Effector memory CD8-positive, alpha-beta T cell (primary cell): Measurements from ENCODE around the gene APLF.

Experiments used
- ATAC-seq: fragments of 150-1000 bp; cut with Tn5 transposase; replicated peaks from 2 replicates; pipeline ENCODE4 v1.10.0; 2021; ENCODE audit warnings: mild to moderate bottlenecking, moderate library complexity
- DNase-seq, 3 experiments: peaks; one replicate each; pipeline ENCODE4 v3.0.0; 2021
- H3K27ac Mint-ChIP-seq, 2 donors: one replicate each; pipeline ENCODE4 v1.8.0; 2022; ENCODE audit warnings: mild to moderate bottlenecking in 2 of 2, mixed read lengths in 2 of 2, moderate library complexity in 2 of 2
- H3K27me3 Mint-ChIP-seq, 2 donors: one replicate each; pipeline ENCODE4 v1.8.0; 2022; ENCODE audit warnings: mixed read lengths in 2 of 2
- H3K36me3 Mint-ChIP-seq: one replicate; pipeline ENCODE4 v1.8.0; 2022; ENCODE audit warnings: mild to moderate bottlenecking, moderate library complexity, mixed read lengths; ENCODE audit not compliant: insufficient read depth
- H3K4me1 Mint-ChIP-seq, 2 donors: one replicate each; pipeline ENCODE4 v1.8.0; 2022; ENCODE audit warnings: low read depth in 2 of 2, mixed read lengths in 2 of 2
- H3K4me3 Mint-ChIP-seq, 2 donors: one replicate each; pipeline ENCODE4 v1.8.0; 2022; ENCODE audit warnings: mild to moderate bottlenecking in 2 of 2, mixed read lengths in 2 of 2, moderate library complexity in 2 of 2
- H3K9me3 Mint-ChIP-seq, 2 donors: one replicate each; pipeline ENCODE4 v1.8.0; 2022; ENCODE audit warnings: mixed read lengths in 2 of 2

APLF gene

GRCh38 chr2:68452158-68452900 is 15.1 kb upstream of the APLF start:
- peak; percentile 80 for ATAC-seq
- no peak for DNase-seq

GRCh38 chr2:68453761-68454360 is 13.5 kb upstream of the APLF start:
- Mint-ChIP-seq H3K36me3 (peaks cover 2% of the 10 kb centered on the region), H3K27ac (no peak overlapping the region), H3K27me3 (no peaks in the 10 kb centered on the region), H3K9me3 (no peaks in the 10 kb centered on the region), H3K4me1 (peaks cover 14 to 19% of the 10 kb centered on the region in 2 donors), H3K4me3 (no peak overlapping the region)
- ATAC-seq (no peak), DNase-seq (no peak)

More at GRCh38 chr2:68452158-68452900, 15.1 kb upstream of the APLF start:
- H3K27me3 Mint-ChIP-seq: no peaks in the 10 kb centered on the region
- H3K9me3 Mint-ChIP-seq: no peaks in the 10 kb centered on the region
- peaks cover 14 to 19% of the 10 kb centered on the region in 2 donors for H3K4me1 Mint-ChIP-seq
- H3K27ac Mint-ChIP-seq: no peak overlapping the region
- peak overlapping the region in 1 of 2 donors; percentile 48 for H3K4me3 Mint-ChIP-seq
- peaks cover 5% of the 10 kb centered on the region for H3K36me3 Mint-ChIP-seq

GRCh38 chr2:68454719-68455118 is 12.7 kb upstream of the APLF start:
- H3K27me3 Mint-ChIP-seq: no peaks in the 10 kb centered on the region
- H3K4me1 Mint-ChIP-seq: peaks cover 14 to 19% of the 10 kb centered on the region in 2 donors
- no peak overlapping the region for H3K27ac Mint-ChIP-seq
- DNase-seq (no peak), ATAC-seq (no peak)
- H3K36me3 Mint-ChIP-seq: no peaks in the 10 kb centered on the region
- no peaks in the 10 kb centered on the region for H3K9me3 Mint-ChIP-seq
- H3K4me3 Mint-ChIP-seq: no peak overlapping the region

GRCh38 chr2:68456198-68456597 is 11.2 kb upstream of the APLF start:
- Mint-ChIP-seq H3K9me3 (no peaks in the 10 kb centered on the region), H3K36me3 (no peaks in the 10 kb centered on the region), H3K27ac (no peak overlapping the region), H3K27me3 (no peaks in the 10 kb centered on the region), H3K4me3 (no peak overlapping the region), H3K4me1 (peaks cover 14 to 19% of the 10 kb centered on the region in 2 donors)
- DNase-seq: no peak
- no peak for ATAC-seq

- Mint-ChIP-seq H3K27me3 (no peaks in the 10 kb centered on the region), H3K36me3 (no peaks in the 10 kb centered on the region)
- DNase-seq: no peak
These were observed 8.4 kb upstream of the APLF start for GRCh38 chr2:68458981-68459380.

GRCh38 chr2:68463287-68463877 is 4.0 kb upstream of the APLF start:
- peaks cover 13% of the 10 kb centered on the region for H3K36me3 Mint-ChIP-seq
- H3K4me1 Mint-ChIP-seq: peaks cover 20 to 29% of the 10 kb centered on the region in 2 donors
- H3K27ac Mint-ChIP-seq: no peak overlapping the region
- no peak overlapping the region for H3K4me3 Mint-ChIP-seq
- ATAC-seq: no peak
- no peaks in the 10 kb centered on the region for H3K9me3 Mint-ChIP-seq
- H3K27me3 Mint-ChIP-seq: no peaks in the 10 kb centered on the region
- peak in 1 of 3 experiments; percentile 27 for DNase-seq

More at GRCh38 chr2:68458981-68459380, 8.4 kb upstream of the APLF start:
- Mint-ChIP-seq H3K27ac (no peak overlapping the region), H3K4me3 (no peak overlapping the region), H3K9me3 (no peaks in the 10 kb centered on the region), H3K4me1 (peaks cover 2 to 3% of the 10 kb centered on the region in 2 donors)
- ATAC-seq: no peak

- ATAC-seq (no peak), DNase-seq (no peak)
- Mint-ChIP-seq H3K27me3 (no peaks in the 10 kb centered on the region), H3K9me3 (no peaks in the 10 kb centered on the region), H3K4me1 (peaks cover 24 to 29% of the 10 kb centered on the region in 2 donors), H3K27ac (peak overlapping the region; percentile 98), H3K36me3 (peaks cover 13% of the 10 kb centered on the region), H3K4me3 (peak overlapping the region; percentile 94 to 99)
These were observed 2.7 kb upstream of the APLF start for GRCh38 chr2:68464651-68465050.

GRCh38 chr2:68465081-68465916 is 2.1 kb upstream of the APLF start:
- peak overlapping the region; percentile 98 for H3K27ac Mint-ChIP-seq
- H3K4me1 Mint-ChIP-seq: peaks cover 24 to 29% of the 10 kb centered on the region in 2 donors
- peaks cover 13% of the 10 kb centered on the region for H3K36me3 Mint-ChIP-seq
- peak overlapping the region; percentile 94 to 99 for H3K4me3 Mint-ChIP-seq
- ATAC-seq (peak; percentile 30), DNase-seq (peak; percentile 45 to 53 (median 46))
- H3K9me3 Mint-ChIP-seq: no peaks in the 10 kb centered on the region
- no peaks in the 10 kb centered on the region for H3K27me3 Mint-ChIP-seq

GRCh38 chr2:68466361-68466777 is 1.0 kb upstream of the APLF start:
- Mint-ChIP-seq H3K9me3 (no peaks in the 10 kb centered on the region), H3K4me3 (peak overlapping the region; percentile 94 to 99)
- peak; percentile 16 for ATAC-seq

GRCh38 chr2:68466778-68467076 is 658 bp upstream of the APLF start:
- ATAC-seq (peak; percentile 23), DNase-seq (no peak)
- H3K27ac Mint-ChIP-seq: peak overlapping the region; percentile 98
- H3K27me3 Mint-ChIP-seq: no peaks in the 10 kb centered on the region
- peaks cover 13% of the 10 kb centered on the region for H3K36me3 Mint-ChIP-seq
- peak overlapping the region; percentile 94 to 99 for H3K4me3 Mint-ChIP-seq
- H3K9me3 Mint-ChIP-seq: no peaks in the 10 kb centered on the region
- peaks cover 24 to 29% of the 10 kb centered on the region in 2 donors for H3K4me1 Mint-ChIP-seq

More at GRCh38 chr2:68466361-68466777, 1.0 kb upstream of the APLF start:
- Mint-ChIP-seq H3K27me3 (no peaks in the 10 kb centered on the region), H3K4me1 (peaks cover 24 to 29% of the 10 kb centered on the region in 2 donors), H3K36me3 (peaks cover 13% of the 10 kb centered on the region), H3K27ac (peak overlapping the region; percentile 98)
- DNase-seq: peak; percentile 51 to 57 (median 55)

- H3K9me3 Mint-ChIP-seq: no peaks in the 10 kb centered on the region
- H3K36me3 Mint-ChIP-seq: peaks cover 13% of the 10 kb centered on the region
- peak overlapping the region in 1 of 2 donors; percentile 98 for H3K27ac Mint-ChIP-seq
- peak overlapping the region; percentile 94 to 99 for H3K4me3 Mint-ChIP-seq
- ATAC-seq (no peak), DNase-seq (no peak)
- H3K4me1 Mint-ChIP-seq: peaks cover 24 to 29% of the 10 kb centered on the region in 2 donors
- no peaks in the 10 kb centered on the region for H3K27me3 Mint-ChIP-seq
These were observed 1.4 kb downstream of the APLF start for GRCh38 chr2:68468801-68469200.

- Mint-ChIP-seq H3K4me1 (peaks cover 20 to 22% of the 10 kb centered on the region in 2 donors), H3K36me3 (peaks cover 13% of the 10 kb centered on the region), H3K9me3 (no peaks in the 10 kb centered on the region), H3K27ac (no peak overlapping the region), H3K4me3 (no peak overlapping the region), H3K27me3 (no peaks in the 10 kb centered on the region)
- ATAC-seq: no peak
- DNase-seq: no peak
These were observed 2.5 kb downstream of the APLF start for GRCh38 chr2:68469935-68470334.

GRCh38 chr2:68471385-68471784 is 4.0 kb downstream of the APLF start:
- Mint-ChIP-seq H3K27me3 (no peaks in the 10 kb centered on the region), H3K4me3 (no peak overlapping the region), H3K27ac (peak overlapping the region in 1 of 2 donors; percentile 4), H3K4me1 (peaks cover 5 to 11% of the 10 kb centered on the region in 2 donors), H3K9me3 (no peaks in the 10 kb centered on the region), H3K36me3 (peaks cover 12% of the 10 kb centered on the region)
- ATAC-seq (no peak), DNase-seq (no peak)
